ENCODE measurements around the gene SLC22A16. TPM values are rescaled to one million over a fixed set of nuclear protein-coding genes. Genes with fewer than 3 reads are reported as not detected.

The SLC22A16 gene
- total RNA-seq, 1 experiment from 2014 or later, result 2.0 TPM

DNA sequence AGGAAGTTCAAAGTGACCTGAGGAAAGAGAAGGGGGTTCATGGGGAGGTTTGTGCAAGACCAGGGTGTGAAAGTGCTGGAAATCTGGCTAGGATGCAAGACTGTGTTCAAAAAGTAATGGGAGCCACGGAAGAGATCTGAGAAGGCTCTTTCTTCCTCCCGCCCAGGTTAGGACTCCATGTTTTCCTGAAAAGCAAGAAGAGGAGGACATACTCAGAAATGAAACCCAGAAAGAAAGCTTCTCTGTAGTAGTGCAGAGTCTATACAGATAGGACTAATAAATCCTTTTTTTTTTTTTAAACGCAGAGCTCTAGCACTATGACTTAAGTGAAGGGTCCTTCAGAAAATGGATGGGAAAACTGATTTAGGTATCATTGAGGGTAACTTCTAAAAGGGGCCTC is 57.8 kb downstream of the SLC22A16 start:
- in situ Hi-C loops (cut with HindIII; ENCODE audit: low sequenced_read_pairs), result no loop called here

DNA sequence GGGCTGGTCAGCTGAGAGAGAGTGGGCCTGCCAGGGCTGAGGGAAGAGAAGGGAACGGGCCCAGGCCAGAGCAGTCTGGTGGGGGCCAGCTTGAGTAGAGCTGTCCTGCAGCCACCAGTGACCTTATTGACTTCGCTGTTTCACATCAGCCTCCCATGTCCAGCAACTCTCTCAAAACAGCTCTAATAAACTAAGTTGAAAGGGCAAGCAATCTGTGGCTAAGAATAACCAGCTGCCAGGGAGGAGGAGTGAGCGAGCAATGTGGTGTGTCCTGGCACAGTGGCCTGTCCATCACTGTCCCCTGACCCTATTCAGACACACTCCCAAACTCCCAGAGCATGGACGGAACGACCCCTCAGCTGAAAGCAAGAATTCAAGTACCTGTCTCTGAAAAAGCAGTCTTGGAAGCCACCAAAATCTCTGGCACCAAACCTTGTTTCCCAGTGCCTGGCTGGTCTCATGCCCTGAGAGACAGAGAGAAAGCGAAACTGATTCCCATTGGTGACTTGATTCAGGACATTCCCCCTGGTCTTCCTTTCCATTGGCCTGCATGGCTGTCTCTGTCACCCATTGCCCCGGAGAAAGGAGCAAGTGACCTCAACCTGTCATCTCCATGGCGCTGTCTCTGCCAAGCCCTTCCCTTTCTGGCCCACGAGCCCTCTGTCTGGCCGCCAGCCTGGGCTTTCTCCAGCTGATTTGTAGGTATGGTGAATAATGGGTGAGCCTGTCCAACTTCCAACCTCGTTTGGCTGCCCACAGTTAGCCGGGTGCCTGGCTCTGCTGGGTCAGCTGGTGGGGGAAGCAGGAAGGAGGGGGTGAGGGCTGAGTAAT is 61.1 kb downstream of the SLC22A16 start, which contains the start of gene DDO:
DDO (minus strand) TSS at position 490 of the 831 bp plus-strand sequence. CDS start 2,113 bp downstream, outside the sequence.
- in situ Hi-C loops (cut with HindIII; ENCODE audit: low sequenced_read_pairs), result no loop called here

More for the DNA sequence above, 57.8 kb downstream of the SLC22A16 start:
- DNase-seq (ENCODE audit: low spot score), result no peak

GRCh38 chr6:110414669-110415068 is 61.7 kb downstream of the SLC22A16 start:
- in situ Hi-C loops (cut with HindIII; ENCODE audit: low sequenced_read_pairs), result no loop called here

More for the DNA sequence above, 61.1 kb downstream of the SLC22A16 start, which contains the start of gene DDO:
- peak; percentile 97 for DNase-seq (ENCODE audit: low spot score)

GRCh38 chr6:110412360-110412759 is 64.1 kb downstream of the SLC22A16 start:
- in situ Hi-C loops (cut with HindIII; ENCODE audit: low sequenced_read_pairs), result no loop called here
- no peak for DNase-seq (ENCODE audit: low spot score)

More at GRCh38 chr6:110414669-110415068, 61.7 kb downstream of the SLC22A16 start:
- peak; percentile 24 for DNase-seq (ENCODE audit: low spot score)

GRCh38 chr6:110410511-110410910 is 65.9 kb downstream of the SLC22A16 start:
- in situ Hi-C loops (cut with HindIII; ENCODE audit: low sequenced_read_pairs), result no loop called here
- no peak for DNase-seq (ENCODE audit: low spot score)

GRCh38 chr6:110409794-110410193 is 66.6 kb downstream of the SLC22A16 start:
- in situ Hi-C loops (cut with HindIII; ENCODE audit: low sequenced_read_pairs), result no loop called here
- DNase-seq (ENCODE audit: low spot score), result no peak

GRCh38 chr6:110408901-110409300 is 67.5 kb downstream of the SLC22A16 start:
- in situ Hi-C loops (cut with HindIII; ENCODE audit: low sequenced_read_pairs), result no loop called here
- no peak for DNase-seq (ENCODE audit: low spot score)

- in situ Hi-C loops (cut with HindIII; ENCODE audit: low sequenced_read_pairs), result no loop called here
- DNase-seq (ENCODE audit: low spot score), result no peak
Measured at GRCh38 chr6:110404607-110405006, 71.8 kb downstream of the SLC22A16 start.

DNA sequence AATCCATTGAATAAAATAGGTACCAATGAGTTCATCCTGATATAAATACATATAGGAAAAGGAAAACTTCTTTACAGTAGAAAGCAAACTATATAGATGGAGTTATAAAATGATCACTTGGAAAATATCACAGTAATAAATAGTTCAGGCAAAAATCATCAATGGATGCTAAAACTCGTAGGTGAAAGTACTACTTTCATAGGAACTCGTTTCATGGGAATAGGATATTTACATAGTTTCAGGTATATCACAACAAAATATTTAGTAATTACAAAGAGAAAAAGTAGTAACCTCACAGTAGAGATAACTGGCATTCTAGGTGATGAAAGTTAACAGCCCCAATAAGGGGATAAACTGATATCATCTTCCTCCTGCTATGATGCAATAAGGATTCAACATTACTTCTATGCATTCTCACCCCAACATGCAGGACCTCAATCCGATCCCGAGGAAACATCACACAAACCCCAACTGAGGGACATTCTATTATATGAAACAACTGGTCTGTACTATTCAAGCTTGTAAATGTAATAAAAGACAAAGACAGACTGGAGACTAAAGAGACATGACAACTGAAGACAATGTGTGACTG is 74.7 kb downstream of the SLC22A16 start:
- in situ Hi-C loops (cut with HindIII; ENCODE audit: low sequenced_read_pairs), result no loop called here
- no peak for DNase-seq (ENCODE audit: low spot score)

- DNase-seq (ENCODE audit: low spot score), result no peak
- in situ Hi-C loops (cut with HindIII; ENCODE audit: low sequenced_read_pairs), result no loop called here
Measured at GRCh38 chr6:110400208-110400607, 76.2 kb downstream of the SLC22A16 start.

GRCh38 chr6:110399219-110400071 is 77.0 kb downstream of the SLC22A16 start:
- no peak for DNase-seq (ENCODE audit: low spot score)
- in situ Hi-C loops (cut with HindIII; ENCODE audit: low sequenced_read_pairs), result no loop called here

DNA sequence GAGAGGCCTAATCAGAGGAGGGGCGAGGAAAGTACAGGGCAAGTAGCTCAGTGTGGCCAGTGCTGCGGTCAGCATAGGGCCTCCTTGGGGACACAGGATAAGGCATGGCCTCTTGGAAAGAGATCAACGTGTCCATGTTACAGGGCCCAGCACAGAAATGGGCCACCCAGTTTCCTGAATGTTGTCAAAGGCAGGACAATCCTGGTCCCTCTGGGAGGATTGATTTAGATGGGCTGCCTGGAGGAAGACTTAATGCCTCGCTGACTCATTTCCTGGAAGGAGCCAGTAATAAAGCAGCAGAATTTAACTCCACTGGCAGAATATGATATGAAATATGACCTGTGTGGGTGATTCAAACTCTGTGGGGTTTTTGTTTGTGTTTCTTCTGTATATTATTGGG is 77.6 kb downstream of the SLC22A16 start:
- in situ Hi-C loops (cut with HindIII; ENCODE audit: low sequenced_read_pairs), result no loop called here

GRCh38 chr6:110395221-110395620 is 81.2 kb downstream of the SLC22A16 start:
- in situ Hi-C loops (cut with HindIII; ENCODE audit: low sequenced_read_pairs), result no loop called here
- peak; percentile 77 for DNase-seq (ENCODE audit: low spot score)

More for the DNA sequence above, 77.6 kb downstream of the SLC22A16 start:
- no peak for DNase-seq (ENCODE audit: low spot score)

DNA sequence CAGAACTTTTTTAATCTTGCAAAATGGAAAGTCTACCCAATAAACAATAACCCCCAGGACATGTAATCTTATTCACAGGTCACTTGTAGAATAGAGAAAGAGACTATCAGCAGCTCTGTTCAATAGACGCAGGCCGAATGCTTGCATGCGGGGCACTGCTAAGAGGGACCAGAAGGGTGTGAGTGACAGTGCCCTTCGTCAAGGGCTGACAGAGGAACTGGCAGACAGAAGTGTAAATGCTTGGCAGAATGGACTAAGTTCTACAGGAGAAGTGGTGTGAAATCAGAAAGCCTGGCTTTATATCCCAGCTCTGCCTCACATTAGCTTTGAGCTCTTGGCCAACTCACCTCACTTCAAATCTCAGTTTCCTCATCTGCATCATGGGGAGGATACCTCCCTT is 82.0 kb downstream of the SLC22A16 start:
- DNase-seq (ENCODE audit: low spot score), result no peak
- in situ Hi-C loops (cut with HindIII; ENCODE audit: low sequenced_read_pairs), result no loop called here

GRCh38 chr6:110392727-110393126 is 83.7 kb downstream of the SLC22A16 start:
- DNase-seq (ENCODE audit: low spot score), result no peak
- in situ Hi-C loops (cut with HindIII; ENCODE audit: low sequenced_read_pairs), result no loop called here

- in situ Hi-C loops (cut with HindIII; ENCODE audit: low sequenced_read_pairs), result no loop called here
- DNase-seq (ENCODE audit: low spot score), result no peak
Measured at GRCh38 chr6:110390404-110390803, 86.0 kb downstream of the SLC22A16 start.

- DNase-seq (ENCODE audit: low spot score), result no peak
- in situ Hi-C loops (cut with HindIII; ENCODE audit: low sequenced_read_pairs), result no loop called here
Measured at GRCh38 chr6:110389689-110390382, 86.6 kb downstream of the SLC22A16 start.

DNA sequence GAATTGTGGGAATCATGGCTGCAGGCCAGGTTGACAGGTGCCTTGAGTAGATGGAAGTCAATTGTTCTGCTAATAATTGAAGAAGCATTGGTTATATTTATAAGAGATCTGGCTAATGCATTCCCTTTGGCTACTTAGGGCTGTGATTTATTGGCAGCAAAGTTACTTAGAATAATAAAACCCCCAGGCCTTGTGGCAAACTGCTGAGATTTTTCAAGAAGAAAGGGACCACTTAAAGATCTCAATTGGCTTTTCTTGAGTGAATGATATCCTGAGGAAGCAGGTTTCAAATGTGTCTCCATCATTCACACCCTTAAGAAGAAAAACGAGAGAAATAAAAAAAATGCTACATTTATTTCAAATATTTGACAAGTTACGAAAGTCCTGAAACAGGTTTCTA is 88.4 kb downstream of the SLC22A16 start:
- no peak for DNase-seq (ENCODE audit: low spot score)
- in situ Hi-C loops (cut with HindIII; ENCODE audit: low sequenced_read_pairs), result no loop called here

GRCh38 chr6:110385458-110385863 is 91.0 kb downstream of the SLC22A16 start:
- in situ Hi-C loops (cut with HindIII; ENCODE audit: low sequenced_read_pairs), result no loop called here
- DNase-seq (ENCODE audit: low spot score), result no peak
